HEK293 (cell line): ENCODE data around the gene GBX2.

Source experiments
- CTCF ChIA-PET: fragments of 350-600 bp; formaldehyde crosslinking; extraction: SDS; loops from one replicate; lab custom pipeline; 2021; ENCODE audit warnings: antibody characterized with exemption; lab: Yijun Ruan, JAX
- POLR2A ChIA-PET: fragments of 300-600 bp; formaldehyde crosslinking; extraction: SDS; loops from one replicate; lab custom pipeline; 2020; ENCODE audit warnings: antibody characterized with exemption, inconsistent platforms; lab: Yijun Ruan, JAX
- H3K27ac ChIP-seq: fragments of 200-500 bp; sonication (Bioruptor generic); 2 replicates; pipeline ENCODE4 v1.5.1; 2014; ENCODE audit warnings: low read depth, low read length, control low read depth, inconsistent platforms; ENCODE audit errors: extremely low read depth
- H3K36me3 ChIP-seq, 2 experiments: fragments of 200-500 bp in 1 of 2; sonication (Bioruptor generic) in 1 of 2; 1 replicate in 1 of 2; 2 replicates in 1 of 2; pipeline ENCODE4 v1.5.1; 2014 to 2017; ENCODE audit warnings: inconsistent platforms in 2 of 2, low read length in 2 of 2; ENCODE audit not compliant: control insufficient read depth in 2 of 2, insufficient read depth in 1 of 2
- H3K4me1 ChIP-seq: fragments of 200-500 bp; sonication (Bioruptor generic); 2 replicates; pipeline ENCODE4 v1.5.1; 2014; ENCODE audit warnings: mild to moderate bottlenecking, low read length, inconsistent platforms; ENCODE audit not compliant: control insufficient read depth, insufficient read depth
- H3K4me3 ChIP-seq: 2 replicates; pipeline ENCODE4 v1.5.1; 2011; ENCODE audit warnings: low read depth, mild to moderate bottlenecking, control low read depth, low read length, moderate library complexity
- H3K9me3 ChIP-seq: fragments of 200-500 bp; sonication (Bioruptor generic); 2 replicates; pipeline ENCODE4 v1.5.1; 2014; ENCODE audit warnings: low read depth, low read length, inconsistent platforms; ENCODE audit not compliant: control insufficient read depth, insufficient read depth
- PBX3 ChIP-seq: sonication (generic); formaldehyde crosslinking; IDR thresholded peaks from 2 replicates; pipeline ENCODE4 v1.8.1; 2022; ENCODE audit warnings: mild to moderate bottlenecking, moderate library complexity, missing genetic modification reagents
- PRDM10 ChIP-seq: fragments of 450-650 bp; formaldehyde crosslinking; IDR thresholded peaks from 2 replicates; pipeline ENCODE4 v1.5.1; 2016; ENCODE audit warnings: missing biosample characterization, missing genetic modification characterization
- SALL2 ChIP-seq: fragments of 450-650 bp; formaldehyde crosslinking; IDR thresholded peaks from 2 replicates; pipeline ENCODE4 v1.5.0; 2017; ENCODE audit warnings: missing biosample characterization, mild to moderate bottlenecking, missing genetic modification characterization, borderline replicate concordance
- YY2 ChIP-seq: fragments of 450-650 bp; formaldehyde crosslinking; IDR thresholded peaks from 2 replicates; pipeline ENCODE4 v1.5.1; 2016; ENCODE audit warnings: missing biosample characterization, missing genetic modification characterization
- ZBTB17 ChIP-seq: fragments of 450-650 bp; formaldehyde crosslinking; IDR thresholded peaks from 2 replicates; pipeline ENCODE4 v1.5.1; 2016; ENCODE audit warnings: missing biosample characterization, missing genetic modification characterization
- ZNF266 ChIP-seq: fragments of 450-650 bp; formaldehyde crosslinking; IDR thresholded peaks from 2 replicates; pipeline ENCODE4 v1.5.1; 2016; ENCODE audit warnings: missing biosample characterization, missing genetic modification characterization, low read depth
- ZNF394 ChIP-seq: fragments of 450-650 bp; formaldehyde crosslinking; IDR thresholded peaks from 2 replicates; pipeline ENCODE4 v1.5.1; 2016; ENCODE audit warnings: missing biosample characterization, missing genetic modification characterization, mild to moderate bottlenecking, moderate library complexity, borderline replicate concordance
- ZNF433 ChIP-seq: fragments of 450-650 bp; formaldehyde crosslinking; IDR thresholded peaks from 2 replicates; pipeline ENCODE4 v1.5.1; 2016; ENCODE audit warnings: missing biosample characterization, missing genetic modification characterization, low read depth
- ZNF549 ChIP-seq: fragments of 450-650 bp; IDR thresholded peaks from 2 replicates; pipeline ENCODE4 v1.5.1; 2018; ENCODE audit warnings: missing biosample characterization, missing genetic modification characterization, mild to moderate bottlenecking, inconsistent platforms, moderate library complexity
- ZNF629 ChIP-seq: fragments of 450-650 bp; formaldehyde crosslinking; IDR thresholded peaks from 2 replicates; pipeline ENCODE4 v1.5.1; 2017; ENCODE audit warnings: missing biosample characterization, missing genetic modification characterization
- ZNF654 ChIP-seq: fragments of 450-650 bp; formaldehyde crosslinking; IDR thresholded peaks from 2 replicates; pipeline ENCODE4 v1.5.1; 2016; ENCODE audit warnings: low read depth, missing biosample characterization, missing genetic modification characterization
- TF ChIP-seq, protein P1 (sequence below): fragments of 450-650 bp; IDR thresholded peaks from 2 replicates; pipeline ENCODE4 v1.5.1; 2018; ENCODE audit warnings: missing biosample characterization, mild to moderate bottlenecking, missing genetic modification characterization
- TF ChIP-seq, protein P2 (sequence below): fragments of 450-650 bp; formaldehyde crosslinking; IDR thresholded peaks from 2 replicates; pipeline ENCODE4 v1.5.1; 2016; ENCODE audit warnings: missing biosample characterization, missing genetic modification characterization
- TF ChIP-seq, protein P3 (sequence below): fragments of 450-650 bp; formaldehyde crosslinking; IDR thresholded peaks from 2 replicates; pipeline ENCODE4 v1.5.1; 2016; ENCODE audit warnings: missing biosample characterization, missing genetic modification characterization
- TF ChIP-seq, protein P4 (sequence below): fragments of 450-650 bp; formaldehyde crosslinking; IDR thresholded peaks from 2 replicates; pipeline ENCODE4 v1.5.1; 2016; ENCODE audit warnings: missing biosample characterization, missing genetic modification characterization
- TF ChIP-seq, protein P5 (sequence below): fragments of 450-650 bp; formaldehyde crosslinking; IDR thresholded peaks from 2 replicates; pipeline ENCODE4 v1.5.1; 2016; ENCODE audit warnings: missing biosample characterization, missing genetic modification characterization

GBX2 gene

DNA sequence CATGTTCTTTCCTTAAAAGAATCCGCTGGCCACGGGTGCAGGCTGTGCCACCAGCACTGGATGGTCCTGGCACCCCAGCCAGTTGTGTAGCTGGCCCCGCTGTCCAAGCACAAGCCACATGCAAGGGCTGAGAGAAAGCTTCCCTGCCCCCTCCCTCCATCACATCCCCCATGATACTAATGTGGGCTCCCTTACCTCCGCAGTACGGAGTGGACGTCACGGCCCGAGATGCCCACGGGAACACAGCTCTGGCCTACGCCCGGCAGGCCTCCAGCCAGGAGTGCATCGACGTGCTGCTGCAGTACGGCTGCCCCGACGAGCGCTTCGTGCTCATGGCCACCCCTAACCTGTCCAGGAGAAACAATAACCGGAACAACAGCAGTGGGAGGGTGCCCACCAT is 44.5 kb downstream of the GBX2 start:
- ChIA-PET CTCF (no interaction called here), POLR2A (no interaction called here)
- peaks cover 0 to 10% of the 10 kb centered on the region in 2 experiments; a peak in 1 of 3 replicates for H3K36me3 ChIP-seq

DNA sequence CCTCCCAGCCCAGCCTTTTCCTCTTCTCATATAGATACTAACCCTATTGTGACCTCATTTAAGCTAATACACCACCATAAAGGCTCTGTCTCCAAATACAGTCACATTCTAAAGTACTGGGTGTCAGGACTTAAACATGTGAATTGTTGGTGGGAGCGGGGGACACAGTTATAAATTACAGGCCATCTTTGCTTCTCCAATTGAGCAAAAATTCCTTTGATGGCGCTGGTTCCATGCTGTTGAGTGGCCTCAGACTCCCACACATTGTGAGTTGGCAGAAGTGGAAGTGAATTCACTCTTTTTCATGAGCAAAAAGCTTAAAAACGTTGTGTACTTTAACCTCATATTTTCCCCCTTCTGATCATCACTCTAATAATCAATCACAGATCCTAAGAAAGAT is 46.0 kb downstream of the GBX2 start:
- peaks cover 5% of the 10 kb centered on the region for H3K4me1 ChIP-seq
- no peak overlapping the region for H3K4me3 ChIP-seq
- CTCF ChIA-PET = no interaction called here
- H3K36me3 ChIP-seq = peaks cover 0 to 10% of the 10 kb centered on the region in 2 experiments; a peak in 1 of 3 replicates
- TF ChIP-seq, protein P1, sequence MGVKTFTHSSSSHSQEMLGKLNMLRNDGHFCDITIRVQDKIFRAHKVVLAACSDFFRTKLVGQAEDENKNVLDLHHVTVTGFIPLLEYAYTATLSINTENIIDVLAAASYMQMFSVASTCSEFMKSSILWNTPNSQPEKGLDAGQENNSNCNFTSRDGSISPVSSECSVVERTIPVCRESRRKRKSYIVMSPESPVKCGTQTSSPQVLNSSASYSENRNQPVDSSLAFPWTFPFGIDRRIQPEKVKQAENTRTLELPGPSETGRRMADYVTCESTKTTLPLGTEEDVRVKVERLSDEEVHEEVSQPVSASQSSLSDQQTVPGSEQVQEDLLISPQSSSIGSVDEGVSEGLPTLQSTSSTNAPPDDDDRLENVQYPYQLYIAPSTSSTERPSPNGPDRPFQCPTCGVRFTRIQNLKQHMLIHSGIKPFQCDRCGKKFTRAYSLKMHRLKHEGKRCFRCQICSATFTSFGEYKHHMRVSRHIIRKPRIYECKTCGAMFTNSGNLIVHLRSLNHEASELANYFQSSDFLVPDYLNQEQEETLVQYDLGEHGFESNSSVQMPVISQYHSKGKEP (tag by site-specific recombination) = no peak
- TF ChIP-seq, protein P2, sequence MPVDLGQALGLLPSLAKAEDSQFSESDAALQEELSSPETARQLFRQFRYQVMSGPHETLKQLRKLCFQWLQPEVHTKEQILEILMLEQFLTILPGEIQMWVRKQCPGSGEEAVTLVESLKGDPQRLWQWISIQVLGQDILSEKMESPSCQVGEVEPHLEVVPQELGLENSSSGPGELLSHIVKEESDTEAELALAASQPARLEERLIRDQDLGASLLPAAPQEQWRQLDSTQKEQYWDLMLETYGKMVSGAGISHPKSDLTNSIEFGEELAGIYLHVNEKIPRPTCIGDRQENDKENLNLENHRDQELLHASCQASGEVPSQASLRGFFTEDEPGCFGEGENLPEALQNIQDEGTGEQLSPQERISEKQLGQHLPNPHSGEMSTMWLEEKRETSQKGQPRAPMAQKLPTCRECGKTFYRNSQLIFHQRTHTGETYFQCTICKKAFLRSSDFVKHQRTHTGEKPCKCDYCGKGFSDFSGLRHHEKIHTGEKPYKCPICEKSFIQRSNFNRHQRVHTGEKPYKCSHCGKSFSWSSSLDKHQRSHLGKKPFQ (tag by site-specific recombination) = no peak
- TF ChIP-seq ZNF654 (tag by site-specific recombination) = no peak
- TF ChIP-seq YY2 (tag by site-specific recombination) = no peak
- TF ChIP-seq ZNF433 (tag by site-specific recombination) = no peak
- H3K9me3 ChIP-seq = no peaks in the 10 kb centered on the region
- no peak overlapping the region for H3K27ac ChIP-seq
- POLR2A ChIA-PET = no interaction called here

More for the DNA sequence above, 44.5 kb downstream of the GBX2 start:
- Histone ChIP-seq H3K27ac (no peak overlapping the region), H3K4me3 (no peak overlapping the region), H3K9me3 (no peaks in the 10 kb centered on the region), H3K4me1 (no peaks in the 10 kb centered on the region)
- TF ChIP-seq, protein P3, sequence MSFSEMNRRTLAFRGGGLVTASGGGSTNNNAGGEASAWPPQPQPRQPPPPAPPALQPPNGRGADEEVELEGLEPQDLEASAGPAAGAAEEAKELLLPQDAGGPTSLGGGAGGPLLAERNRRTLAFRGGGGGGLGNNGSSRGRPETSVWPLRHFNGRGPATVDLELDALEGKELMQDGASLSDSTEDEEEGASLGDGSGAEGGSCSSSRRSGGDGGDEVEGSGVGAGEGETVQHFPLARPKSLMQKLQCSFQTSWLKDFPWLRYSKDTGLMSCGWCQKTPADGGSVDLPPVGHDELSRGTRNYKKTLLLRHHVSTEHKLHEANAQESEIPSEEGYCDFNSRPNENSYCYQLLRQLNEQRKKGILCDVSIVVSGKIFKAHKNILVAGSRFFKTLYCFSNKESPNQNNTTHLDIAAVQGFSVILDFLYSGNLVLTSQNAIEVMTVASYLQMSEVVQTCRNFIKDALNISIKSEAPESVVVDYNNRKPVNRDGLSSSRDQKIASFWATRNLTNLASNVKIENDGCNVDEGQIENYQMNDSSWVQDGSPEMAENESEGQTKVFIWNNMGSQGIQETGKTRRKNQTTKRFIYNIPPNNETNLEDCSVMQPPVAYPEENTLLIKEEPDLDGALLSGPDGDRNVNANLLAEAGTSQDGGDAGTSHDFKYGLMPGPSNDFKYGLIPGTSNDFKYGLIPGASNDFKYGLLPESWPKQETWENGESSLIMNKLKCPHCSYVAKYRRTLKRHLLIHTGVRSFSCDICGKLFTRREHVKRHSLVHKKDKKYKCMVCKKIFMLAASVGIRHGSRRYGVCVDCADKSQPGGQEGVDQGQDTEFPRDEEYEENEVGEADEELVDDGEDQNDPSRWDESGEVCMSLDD (tag by site-specific recombination) = no peak
- TF ChIP-seq ZNF266 (tag by site-specific recombination) = no peak
- TF ChIP-seq ZNF629 (tag by site-specific recombination) = no peak
- TF ChIP-seq, protein P4, sequence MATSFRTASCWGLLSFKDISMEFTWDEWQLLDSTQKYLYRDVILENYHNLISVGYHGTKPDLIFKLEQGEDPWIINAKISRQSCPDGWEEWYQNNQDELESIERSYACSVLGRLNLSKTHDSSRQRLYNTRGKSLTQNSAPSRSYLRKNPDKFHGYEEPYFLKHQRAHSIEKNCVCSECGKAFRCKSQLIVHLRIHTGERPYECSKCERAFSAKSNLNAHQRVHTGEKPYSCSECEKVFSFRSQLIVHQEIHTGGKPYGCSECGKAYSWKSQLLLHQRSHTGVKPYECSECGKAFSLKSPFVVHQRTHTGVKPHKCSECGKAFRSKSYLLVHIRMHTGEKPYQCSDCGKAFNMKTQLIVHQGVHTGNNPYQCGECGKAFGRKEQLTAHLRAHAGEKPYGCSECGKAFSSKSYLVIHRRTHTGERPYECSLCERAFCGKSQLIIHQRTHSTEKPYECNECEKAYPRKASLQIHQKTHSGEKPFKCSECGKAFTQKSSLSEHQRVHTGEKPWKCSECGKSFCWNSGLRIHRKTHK = no peak
- no peak for TF ChIP-seq SALL2 (tag by site-specific recombination)
- no peak for TF ChIP-seq ZBTB17
- TF ChIP-seq ZNF549 (tag by site-specific recombination) = no peak
- TF ChIP-seq, all 188 proteins: peak for 0

GRCh38 chr2:236121546-236121945 is 46.6 kb downstream of the GBX2 start:
- no peak overlapping the region for H3K4me3 ChIP-seq
- no peaks in the 10 kb centered on the region for H3K9me3 ChIP-seq
- no peak overlapping the region for H3K27ac ChIP-seq
- CTCF ChIA-PET = no interaction called here
- H3K4me1 ChIP-seq = peaks cover 5% of the 10 kb centered on the region
- peaks cover 0 to 10% of the 10 kb centered on the region in 2 experiments; a peak in 1 of 3 replicates for H3K36me3 ChIP-seq
- POLR2A ChIA-PET = no interaction called here
- TF ChIP-seq PRDM10 (peak; percentile 34), ZNF394 (tag by site-specific recombination) (peak; percentile 87; the same call in 1 of the 2 replicates), PBX3 (CRISPR knock-in tag) (no peak)
- TF ChIP-seq, protein P5, sequence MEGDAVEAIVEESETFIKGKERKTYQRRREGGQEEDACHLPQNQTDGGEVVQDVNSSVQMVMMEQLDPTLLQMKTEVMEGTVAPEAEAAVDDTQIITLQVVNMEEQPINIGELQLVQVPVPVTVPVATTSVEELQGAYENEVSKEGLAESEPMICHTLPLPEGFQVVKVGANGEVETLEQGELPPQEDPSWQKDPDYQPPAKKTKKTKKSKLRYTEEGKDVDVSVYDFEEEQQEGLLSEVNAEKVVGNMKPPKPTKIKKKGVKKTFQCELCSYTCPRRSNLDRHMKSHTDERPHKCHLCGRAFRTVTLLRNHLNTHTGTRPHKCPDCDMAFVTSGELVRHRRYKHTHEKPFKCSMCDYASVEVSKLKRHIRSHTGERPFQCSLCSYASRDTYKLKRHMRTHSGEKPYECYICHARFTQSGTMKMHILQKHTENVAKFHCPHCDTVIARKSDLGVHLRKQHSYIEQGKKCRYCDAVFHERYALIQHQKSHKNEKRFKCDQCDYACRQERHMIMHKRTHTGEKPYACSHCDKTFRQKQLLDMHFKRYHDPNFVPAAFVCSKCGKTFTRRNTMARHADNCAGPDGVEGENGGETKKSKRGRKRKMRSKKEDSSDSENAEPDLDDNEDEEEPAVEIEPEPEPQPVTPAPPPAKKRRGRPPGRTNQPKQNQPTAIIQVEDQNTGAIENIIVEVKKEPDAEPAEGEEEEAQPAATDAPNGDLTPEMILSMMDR (tag by site-specific recombination) = no peak
